Hepatocyte (in vitro differentiated cells): Measurements from ENCODE around the gene NT5C.

Experiments used
- CTCF ChIP-seq: fragments of 200-600 bp; sonication (generic); IDR thresholded peaks from 2 replicates; pipeline ENCODE4 v1.5.1; 2016; ENCODE audit warnings: antibody characterized with exemption, mild to moderate bottlenecking; ENCODE audit not compliant: poor library complexity
- EZH2 ChIP-seq: fragments of 200-600 bp; sonication (generic); IDR thresholded peaks from 2 replicates; pipeline ENCODE4 v1.6.1; 2016; ENCODE audit warnings: antibody characterized with exemption, mild to moderate bottlenecking, borderline replicate concordance

- TF ChIP-seq CTCF (peak; percentile 94), EZH2 (no peak)
Measured at GRCh38 chr17:75113798-75114551, 17.6 kb downstream of the NT5C start.
